Stimulated activated CD4-positive, alpha-beta T cell treated with anti-CD3 and anti-CD28 coated beads, Interleukin-2, amount 100 ng/mL, for 48 hours (primary cell): Measurements from ENCODE around the gene LHFPL3.

Experiments used
- DNase-seq, 2 donors: peaks; one replicate each; pipeline ENCODE4 v3.0.0-alpha.2; 2020

The LHFPL3 gene

DNA sequence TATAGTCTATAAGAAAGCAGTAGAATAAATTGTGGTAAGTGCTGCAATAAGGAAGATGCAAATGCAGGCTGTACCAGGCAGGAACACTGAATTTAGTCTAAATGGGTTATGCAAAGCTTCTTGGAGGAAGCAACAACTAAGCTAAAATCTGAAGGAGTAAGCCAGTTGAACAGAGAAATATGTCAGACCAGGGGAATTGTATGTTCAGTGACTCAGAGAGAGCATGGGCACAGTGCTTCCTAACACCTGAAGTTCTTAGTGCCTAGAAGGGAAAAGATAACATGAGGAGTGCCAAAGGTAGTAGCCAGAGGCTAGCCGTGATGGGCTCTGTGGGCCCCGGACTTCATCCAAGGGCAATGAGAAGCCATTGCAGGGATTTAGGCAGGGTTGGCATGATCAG is 481.5 kb downstream of the LHFPL3 start:
- no peak for DNase-seq

DNA sequence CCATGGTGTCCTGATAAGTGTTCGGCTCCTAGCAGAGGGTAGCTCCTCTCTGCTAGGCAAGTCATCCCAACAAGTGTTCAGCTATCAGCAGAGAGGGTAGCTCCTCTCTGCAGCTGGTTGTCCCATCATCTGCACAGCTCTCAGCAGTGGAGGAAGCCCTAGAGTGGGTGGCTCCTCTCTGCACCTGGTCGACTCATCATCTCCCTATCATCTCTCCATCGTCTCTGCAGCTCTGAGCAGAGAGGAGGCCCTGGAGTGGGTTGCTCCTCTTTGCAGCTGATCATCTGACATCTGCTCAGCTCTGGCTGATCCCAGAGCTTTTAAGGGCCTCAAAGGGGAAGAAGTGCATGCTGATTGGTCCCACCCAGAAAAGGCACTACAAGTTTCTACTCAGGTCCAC is 485.7 kb downstream of the LHFPL3 start:
- DNase-seq, result no peak

DNA sequence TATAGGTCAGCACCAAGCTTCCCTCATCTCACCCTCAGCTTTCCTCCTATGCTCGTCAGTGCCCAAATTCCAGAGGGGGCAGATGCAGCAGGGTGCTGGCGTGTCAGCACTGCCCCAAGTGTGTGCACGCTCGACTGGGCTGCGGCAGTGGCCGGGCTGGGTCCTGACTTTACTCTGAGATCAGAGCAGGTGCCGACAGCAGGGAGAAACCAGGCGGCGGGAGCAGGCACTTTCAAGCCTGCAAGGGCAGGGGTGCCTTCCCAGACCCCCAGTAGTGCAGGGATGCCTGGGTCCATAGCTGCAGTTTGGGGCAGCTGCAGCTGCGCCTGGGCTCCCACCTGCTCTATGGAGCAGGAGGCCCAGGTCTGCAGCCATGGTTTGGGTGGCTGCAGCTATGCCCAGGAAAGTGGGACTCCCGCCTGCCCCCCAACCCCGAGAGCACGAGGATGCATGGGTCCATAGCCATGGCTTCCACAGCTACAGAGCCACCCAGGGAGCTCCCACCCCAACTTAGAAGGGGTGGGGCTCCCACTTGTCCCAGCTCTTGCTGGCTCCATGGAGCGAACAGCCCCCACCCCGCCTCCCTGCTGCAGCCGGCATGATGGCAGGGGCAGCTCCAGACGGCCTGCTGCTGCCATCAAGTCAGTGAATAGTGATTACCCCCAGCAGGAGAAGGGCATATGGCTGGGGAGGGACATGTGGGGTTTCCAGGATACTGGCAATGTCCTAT is 486.4 kb downstream of the LHFPL3 start:
- no peak for DNase-seq

DNA sequence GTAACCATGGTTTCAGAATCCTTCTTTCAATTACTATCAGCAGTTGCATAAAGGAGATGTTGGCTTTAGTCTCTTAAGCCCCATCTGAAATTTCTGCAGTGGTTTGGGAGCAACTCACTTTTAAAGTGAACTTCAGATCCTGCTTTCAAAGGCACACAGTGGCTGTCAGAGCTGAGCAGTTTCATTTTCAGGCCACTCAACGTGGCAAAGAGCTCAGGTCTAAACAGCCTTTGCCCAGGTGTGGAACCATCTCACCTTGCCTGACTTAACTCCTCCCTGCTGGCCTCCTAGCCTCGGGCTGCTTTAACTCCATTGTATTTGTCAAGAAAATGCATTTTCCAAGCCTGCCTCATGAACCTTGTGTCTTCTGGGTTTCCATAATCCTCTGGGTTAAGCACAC is 488.1 kb downstream of the LHFPL3 start:
- DNase-seq, result no peak

DNA sequence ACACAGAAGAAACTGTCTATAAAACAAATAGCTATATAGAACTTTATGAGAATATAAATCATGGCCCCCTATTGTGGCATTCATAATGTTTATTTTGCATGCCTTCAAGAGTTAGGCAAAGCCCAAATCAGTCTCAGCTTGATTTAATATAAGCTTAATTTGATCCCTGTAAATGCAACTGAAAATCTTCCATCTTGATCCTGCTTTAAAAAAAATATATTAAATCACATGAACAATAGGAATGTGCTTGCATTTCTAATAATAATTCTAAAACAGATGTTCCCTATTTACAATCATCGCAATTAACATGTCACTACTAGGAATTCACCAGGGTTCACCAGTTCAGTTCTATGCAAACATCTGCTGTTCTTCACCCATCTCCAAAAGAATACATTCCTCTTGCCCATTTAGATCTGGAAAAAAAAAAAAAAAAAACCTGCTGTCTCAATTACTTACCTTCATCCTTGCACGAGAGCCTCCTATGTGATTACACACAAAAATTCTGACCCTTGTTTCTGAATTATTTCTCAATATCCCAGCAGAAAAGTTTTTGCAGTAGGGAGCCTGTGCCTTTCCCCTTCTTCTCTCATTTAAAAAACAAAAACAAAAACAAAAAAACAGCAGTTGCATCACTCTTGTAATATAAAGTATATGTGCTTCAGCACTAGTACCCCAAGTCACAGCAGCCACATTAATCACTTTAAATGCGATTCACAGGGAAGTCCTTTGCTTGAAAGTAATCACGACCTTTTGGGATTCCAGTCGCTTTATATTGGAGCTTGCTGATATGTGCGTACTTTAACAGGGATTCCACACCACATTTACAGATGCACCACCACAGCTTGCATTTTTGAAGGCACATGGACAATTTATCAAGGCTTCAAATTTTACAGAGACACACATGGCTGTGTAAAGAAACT is 490.8 kb downstream of the LHFPL3 start:
- DNase-seq, result no peak

DNA sequence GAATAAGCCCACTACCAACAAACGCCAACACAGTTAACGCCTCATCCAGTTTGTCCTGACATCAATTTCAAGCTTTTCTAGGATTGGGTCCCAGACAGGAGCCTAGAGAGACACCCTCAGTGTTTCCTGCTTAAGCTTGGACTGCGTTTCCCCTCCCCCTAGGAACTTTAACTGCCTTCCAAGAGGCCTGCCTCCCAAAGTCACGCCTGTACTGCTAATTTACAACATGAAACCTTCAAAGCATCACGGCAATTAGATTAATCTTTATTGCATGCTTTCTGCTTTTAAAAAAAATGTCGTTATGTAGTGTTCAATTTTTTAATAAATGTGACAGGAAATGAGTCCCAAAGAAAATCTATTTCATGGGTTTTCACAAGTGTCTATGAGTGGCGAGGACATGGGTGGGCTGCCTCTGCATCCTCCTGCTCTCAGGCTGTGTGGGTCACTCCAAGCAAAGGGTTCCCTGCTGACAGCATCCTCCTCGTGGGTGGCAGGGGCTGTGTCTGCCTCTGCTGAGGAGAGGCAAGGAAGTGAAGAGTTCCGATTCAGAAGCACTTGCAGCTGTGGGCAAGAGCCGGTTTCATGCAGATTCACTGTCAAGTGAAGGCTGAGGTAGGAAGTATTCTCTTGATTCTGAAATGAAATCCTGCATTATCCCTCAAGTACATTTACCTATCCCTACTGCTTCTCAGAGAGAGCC is 492.6 kb downstream of the LHFPL3 start:
- no peak for DNase-seq

DNA sequence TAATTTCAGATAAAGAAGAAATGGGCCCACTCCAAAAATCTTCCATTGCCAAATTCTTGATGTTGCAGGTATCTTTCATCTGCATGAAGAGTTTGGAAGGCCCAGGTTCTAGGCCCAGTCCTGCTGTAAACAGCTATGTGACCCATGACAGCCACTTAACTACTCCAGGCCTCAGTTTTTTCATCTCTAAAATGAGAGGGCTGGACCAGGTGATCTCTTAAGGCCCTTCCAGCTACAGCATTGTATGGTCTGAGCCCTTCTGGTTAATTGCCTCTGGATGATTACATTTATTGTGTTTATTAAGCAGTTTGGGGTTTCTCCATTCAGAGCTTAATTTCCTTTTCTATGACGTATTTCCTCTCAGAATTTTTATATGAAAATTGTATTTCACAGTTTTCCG is 494.8 kb downstream of the LHFPL3 start:
- no peak for DNase-seq

DNA sequence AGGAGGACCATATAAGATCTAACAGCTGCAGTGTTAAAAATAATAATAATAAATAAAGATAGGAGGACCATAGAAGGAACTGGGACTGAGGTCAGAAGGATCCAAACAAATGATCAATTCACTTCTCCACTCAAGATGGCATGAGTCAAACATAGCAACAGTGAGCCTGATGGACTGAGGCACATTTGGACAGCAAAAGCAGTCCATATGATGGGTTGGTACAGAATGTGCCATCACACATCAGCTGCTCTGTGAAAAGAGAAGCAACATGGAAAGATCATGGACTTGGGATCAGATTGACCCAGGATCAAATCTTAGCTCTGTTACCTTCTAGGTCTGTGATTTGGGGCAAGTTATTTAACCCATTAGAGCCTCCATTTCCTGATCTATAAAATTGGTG is 496.7 kb downstream of the LHFPL3 start:
- DNase-seq, result no peak

DNA sequence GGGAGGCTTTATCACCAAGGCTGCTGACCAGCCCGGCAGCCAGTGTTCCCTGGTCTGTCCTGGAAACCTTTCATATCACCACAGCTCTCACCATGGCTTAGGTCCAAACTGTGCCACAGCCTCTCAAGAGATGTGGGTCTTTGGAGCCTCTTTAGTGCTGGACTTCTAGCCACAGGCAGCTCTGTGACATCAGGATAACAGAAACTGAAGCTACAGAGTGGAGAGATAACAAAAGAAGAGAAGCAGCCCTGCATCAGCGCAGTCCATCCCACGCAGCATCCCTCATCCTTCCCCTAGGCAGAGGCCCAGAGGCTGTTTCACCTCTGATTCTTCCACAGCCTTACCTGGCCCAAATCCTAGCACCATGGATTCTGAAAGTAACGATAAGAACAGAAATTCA is 497.7 kb downstream of the LHFPL3 start:
- no peak for DNase-seq

DNA sequence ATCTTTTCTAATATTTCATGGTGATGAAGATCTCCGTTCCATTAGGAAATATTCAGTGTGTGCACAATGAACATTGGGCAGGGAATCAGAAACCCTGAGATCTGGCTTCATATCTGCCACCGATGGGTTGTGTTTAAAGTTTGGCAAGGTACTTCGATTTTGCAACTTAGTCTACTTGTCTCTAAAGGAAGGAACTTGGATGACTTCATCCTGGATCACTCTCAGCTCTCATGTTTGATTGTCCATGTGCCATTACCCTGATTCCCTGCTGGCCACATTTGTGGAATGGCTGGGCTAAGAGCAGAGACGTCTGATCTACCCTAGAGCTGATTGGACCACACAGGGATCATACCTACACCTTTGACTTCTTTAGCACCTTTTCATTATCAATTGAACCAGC is 508.6 kb downstream of the LHFPL3 start:
- no peak for DNase-seq

DNA sequence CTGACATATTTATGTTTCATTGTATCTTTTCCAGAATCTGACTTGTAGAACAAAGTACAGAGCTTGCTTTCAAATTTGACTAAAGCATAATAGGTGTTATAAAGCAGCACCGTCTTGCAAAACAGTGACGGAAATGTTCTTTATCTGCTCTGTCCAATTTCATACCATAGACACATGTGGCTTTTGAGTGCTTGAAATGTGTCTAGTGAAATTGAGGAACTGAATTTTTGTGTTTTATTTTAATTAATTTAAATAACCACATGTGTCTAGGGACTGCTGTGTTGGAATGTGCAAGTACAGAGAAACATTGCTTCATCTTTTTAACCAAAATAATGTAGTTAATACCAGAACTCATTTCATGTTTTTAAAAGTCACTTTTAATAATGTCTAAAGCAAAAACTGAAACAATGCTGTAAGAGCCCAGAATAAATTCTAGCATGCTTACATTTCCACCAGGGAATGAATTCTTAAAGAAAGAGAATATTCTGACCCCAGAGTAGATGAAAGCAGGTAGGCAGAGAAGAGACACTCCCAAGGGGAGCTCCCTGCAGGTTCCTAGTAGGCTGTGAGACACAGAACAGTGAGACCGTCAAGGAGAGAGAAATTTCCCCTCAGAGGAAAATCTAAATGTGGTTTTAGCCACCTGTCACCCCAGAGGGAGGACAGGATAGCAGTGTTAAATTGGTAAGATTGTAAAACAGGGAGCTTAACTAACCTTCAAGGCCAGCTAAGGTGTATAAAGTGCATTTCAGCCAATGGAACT is 510.3 kb downstream of the LHFPL3 start:
- DNase-seq, result no peak

DNA sequence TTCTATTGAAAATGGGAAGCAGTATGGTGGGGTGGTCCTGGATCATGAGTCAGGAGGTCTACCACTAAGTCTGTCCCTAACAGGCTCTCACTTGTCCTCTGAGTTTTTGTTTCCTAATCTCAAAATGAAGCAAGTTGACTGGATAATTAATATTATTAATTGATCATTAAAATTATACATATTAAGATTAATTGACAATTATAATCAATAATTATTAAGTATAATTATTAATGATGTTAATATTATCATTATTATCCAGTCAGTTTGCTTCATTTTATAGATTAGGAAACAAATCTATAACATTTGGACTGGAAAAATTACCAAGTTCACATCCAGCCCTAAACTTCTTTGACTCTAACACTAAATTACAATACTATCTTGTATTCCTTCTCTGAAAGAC is 511.4 kb downstream of the LHFPL3 start:
- no peak for DNase-seq

DNA sequence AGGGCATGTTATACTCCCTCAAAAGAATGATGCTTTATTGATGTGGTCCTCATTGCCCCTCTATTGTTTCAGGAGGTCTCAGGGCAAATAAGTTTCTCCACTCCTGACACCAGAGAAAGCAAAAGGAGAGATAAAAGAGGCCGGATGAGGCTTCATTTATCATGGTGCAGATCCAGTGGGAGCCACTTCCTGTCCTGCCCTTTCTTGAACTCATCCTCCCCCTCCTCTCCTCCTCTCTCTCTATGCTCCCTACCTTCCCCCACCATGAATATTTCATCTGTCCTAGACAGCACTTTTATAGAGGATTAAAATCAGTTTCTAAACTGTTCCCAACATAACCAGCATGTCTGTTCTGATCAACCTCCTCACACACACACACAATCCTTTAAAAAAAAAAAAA is 513.4 kb downstream of the LHFPL3 start:
- no peak for DNase-seq

DNA sequence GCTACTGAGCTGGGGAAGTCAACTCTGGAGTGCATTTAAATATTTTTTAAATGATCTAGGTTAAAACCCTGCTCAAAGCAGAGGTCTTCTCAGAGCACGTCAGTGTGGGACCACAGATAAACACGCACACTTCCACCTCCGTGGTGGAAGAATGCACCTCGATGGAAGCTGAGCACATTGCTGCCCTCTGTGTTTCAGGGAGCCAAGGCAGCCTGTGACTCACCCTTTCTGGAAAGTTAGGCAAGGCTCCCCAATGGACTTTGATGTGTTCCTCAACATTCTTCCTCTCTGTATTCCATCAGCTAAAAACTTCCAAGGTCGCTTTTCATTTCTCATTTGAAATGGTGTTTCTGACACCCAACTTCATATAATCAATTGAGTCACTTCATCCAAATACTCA is 514.8 kb downstream of the LHFPL3 start:
- no peak for DNase-seq

DNA sequence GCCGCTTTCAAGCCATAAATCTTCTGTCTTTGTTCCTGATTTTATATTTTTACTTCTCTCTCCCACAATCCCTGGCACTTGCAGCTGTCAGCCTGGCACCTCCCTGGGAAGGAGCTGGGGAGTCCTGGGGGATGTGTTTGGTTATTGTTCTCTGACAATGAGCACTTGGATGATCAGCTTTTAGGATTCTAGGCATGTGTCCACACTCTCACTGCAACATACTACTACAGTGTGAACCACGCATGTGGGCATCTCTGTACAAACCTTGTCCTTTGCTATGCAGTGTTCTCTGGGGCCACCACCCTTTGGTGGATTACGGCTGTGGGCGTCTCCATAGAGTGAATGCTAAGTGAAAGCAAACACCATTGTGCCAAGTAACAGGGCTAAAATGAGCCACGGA is 517.2 kb downstream of the LHFPL3 start:
- no peak for DNase-seq

DNA sequence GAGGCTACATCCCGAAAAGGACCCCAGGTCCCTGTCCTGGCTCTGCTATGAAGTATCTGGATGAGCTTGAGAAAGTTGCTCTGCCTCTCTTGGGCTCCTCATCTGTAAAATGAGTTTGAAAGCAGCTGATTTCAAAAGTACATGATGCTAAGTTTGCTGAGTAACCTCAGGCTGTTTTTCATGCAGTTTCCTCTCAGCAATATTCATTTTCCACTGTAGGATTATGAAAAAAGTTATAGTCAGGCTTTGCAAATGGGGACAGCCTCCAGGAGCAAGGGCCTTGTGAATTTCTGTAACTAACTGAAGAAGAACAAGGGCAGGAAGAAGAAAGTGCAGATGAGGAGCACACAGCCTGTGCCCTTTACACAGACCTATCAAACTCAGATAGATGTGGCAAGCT is 518.3 kb downstream of the LHFPL3 start:
- DNase-seq, result no peak

DNA sequence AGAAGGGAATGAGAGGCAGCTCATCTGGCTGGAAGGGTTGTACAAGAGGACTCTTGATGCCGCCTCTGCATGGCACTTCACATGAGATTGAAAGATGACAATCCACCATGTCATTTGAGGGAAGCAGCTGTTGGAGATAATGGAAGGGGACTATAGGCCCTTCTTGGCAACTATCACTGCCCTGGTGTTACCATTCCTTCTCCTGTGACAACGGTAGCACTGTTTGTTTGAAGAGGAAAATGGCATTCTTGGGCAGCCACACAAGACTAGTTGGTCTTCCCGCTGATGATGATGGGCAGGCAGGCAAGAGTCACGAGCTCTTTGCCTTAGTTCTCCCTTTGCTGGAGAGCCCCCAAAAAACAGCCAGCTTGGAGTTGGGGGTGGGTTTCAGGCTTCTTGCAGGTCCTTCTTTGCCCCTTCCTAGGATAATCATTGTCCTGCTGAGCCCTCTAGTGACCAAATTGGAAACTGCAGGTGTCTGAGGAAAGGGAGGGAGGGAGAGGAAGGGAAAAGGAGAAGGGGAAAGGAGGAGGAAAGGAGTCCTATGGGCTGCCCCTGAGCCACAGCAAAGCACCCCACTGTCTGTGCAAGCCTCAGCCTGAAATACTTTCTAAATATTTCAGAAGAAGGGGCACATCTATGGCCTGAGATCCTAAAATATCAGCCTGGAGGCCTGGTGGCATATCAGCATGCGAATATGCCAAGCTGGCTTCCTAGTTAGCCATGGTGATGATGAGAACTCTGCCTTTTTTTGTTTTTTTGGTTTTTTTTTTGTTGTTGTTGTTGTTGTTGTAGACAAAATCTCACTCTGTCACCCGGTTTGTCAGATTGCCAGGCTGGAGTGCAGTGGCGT is 520.0 kb downstream of the LHFPL3 start:
- peak; percentile 59 to 65 for DNase-seq

DNA sequence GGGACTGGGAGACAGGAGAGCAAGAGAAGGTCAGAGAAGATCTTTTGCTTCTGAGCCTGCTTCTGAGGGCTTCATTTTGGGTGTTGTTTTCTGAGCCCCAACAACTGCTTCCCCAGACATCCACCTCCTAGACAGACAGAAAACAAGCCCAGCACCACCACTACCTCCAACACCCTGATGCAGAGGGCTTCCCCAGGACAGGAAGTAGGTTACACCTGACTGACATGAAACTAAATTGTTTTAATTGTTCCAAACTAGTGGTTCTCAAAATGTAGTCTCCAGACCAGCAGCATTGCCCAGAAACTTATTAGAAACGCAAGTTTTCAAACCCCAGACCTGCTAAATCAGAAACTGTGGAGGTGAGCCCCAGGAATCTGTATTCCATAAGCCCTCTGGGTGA is 522.0 kb downstream of the LHFPL3 start:
- DNase-seq, result no peak

DNA sequence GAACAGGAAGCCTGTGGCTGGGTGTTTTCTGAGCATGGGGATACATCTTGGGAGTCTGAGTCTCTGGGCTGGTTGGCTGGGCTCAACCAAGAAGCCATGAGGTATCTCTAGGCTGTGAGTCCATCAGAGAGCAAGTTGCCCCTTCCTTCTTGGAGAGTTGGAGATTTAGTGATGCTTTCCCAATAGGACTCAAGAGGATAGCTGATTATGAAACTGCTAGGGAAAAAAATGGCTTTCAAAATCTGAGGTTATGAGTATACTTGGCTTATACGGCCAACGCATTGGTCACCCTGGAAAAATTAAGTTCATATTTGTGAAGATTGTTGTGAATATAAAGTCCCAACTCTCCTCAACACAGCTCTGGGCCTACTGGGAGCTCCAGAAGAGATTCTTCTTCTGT is 522.9 kb downstream of the LHFPL3 start:
- no peak for DNase-seq

DNA sequence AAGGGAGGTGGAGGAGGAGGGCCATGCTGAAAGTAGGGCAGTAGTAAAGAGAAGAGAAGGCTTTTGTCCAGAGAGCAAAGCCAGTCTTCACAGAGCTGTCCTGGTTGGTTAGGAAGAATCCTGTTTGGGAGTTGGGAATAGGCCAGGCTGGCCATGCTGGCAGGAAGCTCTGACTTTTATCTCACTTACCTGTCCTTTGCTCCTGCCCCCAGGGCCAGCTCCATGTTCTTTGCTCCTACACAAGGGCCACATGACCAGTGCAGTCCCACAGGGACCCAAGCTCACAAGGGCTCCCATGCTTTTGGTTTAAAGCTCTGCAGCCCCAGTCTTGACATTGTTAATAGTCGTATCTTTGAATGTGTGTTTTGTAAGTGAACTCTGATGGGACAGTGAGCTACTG is 524.0 kb downstream of the LHFPL3 start:
- DNase-seq, result no peak

DNA sequence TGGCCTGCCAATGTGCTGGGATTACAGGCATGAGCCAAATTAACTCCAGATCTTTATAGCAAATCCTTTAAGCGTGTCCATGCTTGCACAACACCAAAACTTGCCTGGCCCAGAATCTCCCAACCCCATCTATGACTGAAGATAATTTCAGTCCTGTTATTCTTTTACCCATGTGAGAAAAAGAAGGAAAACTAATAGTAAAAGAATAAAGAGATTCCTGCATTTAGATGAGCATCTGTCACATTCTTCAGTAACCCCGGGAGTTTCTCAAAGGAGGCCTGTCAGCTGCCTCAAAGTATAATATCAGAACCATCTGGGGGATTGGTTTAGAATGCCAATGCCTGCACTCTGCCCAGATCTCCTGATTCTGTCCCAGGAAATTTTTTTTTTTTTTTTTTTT is 527.5 kb downstream of the LHFPL3 start:
- DNase-seq, result no peak
